ENCODE data around the gene METTL25B. TPM values are rescaled to one million over a fixed set of nuclear protein-coding genes. Genes with fewer than 3 reads are reported as not detected.

Gene METTL25B
- total RNA-seq, 4 donors from 2014 or later, result 9.7 to 44.9 (median 17.6) TPM

GRCh38 chr1:156751451-156751756, 23.1 kb downstream of the METTL25B start, which contains the start of gene HDGF:
TSS of gene HDGF (minus strand) at chr1:156751675. CDS start at chr1:156751429, 246 bp downstream.
- TF ChIP-seq CTCF (IDR thresholded peaks at IDR 0.05) (no peak), POLR2A (IDR thresholded peaks at IDR 0.05) (no peak)
- Histone ChIP-seq H3K27me3 (no peaks in the 10 kb centered on the region), H3K9me3 (no peaks in the 10 kb centered on the region), H3K27ac (peak within 1 kb of the TSS; percentile 93 to 99 (median 98)), H3K4me3 (peak within 1 kb of the TSS; percentile 75 to 97 (median 96)), H3K36me3 (no peaks in the 10 kb centered on the region), H3K4me1 (peaks cover 33 to 61% (median 38%) of the 10 kb centered on the region in 3 donors)
- intact Hi-C loops (cut with DNase I), result no loop called here
- DNase-seq, result no peak
- 0 to 1% methylated on average over 15 to 30 of the region's 48 CpGs for WGBS, 2 donors

DNA sequence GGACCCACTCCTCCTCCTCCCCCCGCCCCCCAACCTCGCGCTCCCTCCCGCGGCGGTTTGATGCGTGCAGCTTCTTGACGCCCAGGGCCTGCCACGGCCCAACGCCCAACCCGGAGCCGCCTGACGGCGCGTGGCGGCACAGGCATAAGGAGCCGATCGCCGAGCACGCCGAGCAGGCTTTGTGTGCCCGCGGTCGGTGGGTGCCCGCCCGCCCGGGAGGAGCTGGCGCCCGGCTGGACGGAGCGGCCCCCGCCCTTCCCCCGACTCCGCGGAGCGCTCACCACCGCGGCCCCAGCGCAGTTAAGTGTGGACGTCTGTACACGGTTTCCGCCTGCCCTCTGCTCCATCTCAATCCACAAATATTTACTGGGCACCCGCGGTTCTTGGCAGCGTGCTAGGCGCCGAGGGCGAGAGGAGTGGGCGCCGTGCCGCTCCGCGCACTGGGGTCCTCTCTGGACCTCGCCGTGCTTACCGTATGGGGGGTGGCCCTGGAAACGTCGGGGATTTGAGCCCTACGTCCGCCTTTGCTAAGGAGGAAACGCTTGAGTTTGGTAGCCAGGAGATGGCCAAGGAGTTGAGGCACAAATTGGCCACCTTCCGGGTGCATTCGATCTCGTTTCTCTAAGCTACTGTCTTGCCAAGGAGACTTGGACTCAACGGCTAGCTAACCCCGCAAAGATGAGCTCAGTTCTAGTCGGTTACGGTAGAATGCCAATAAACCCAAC, 23.6 kb downstream of the METTL25B start:
- H3K36me3 ChIP-seq, result no peaks in the 10 kb centered on the region
- H3K27ac ChIP-seq, result peak overlapping the region; percentile 93 to 99 (median 98)
- peaks cover 29 to 56% (median 32%) of the 10 kb centered on the region in 3 donors for H3K4me1 ChIP-seq
- peak; percentile 81 for DNase-seq
- intact Hi-C loops (cut with DNase I), result no loop called here
- no peaks in the 10 kb centered on the region for H3K9me3 ChIP-seq
- 0% methylated on average over 4 of the region's 68 CpGs; no CpG with 5 or more reads in 1 of the 2 donors for WGBS, 2 donors
- TF ChIP-seq POLR2A (IDR thresholded peaks at IDR 0.05) (peak in 1 of 4 donors; percentile 74), CTCF (IDR thresholded peaks at IDR 0.05) (peak in 4 of 6 experiments; percentile 4 to 12 (median 5))
- no peaks in the 10 kb centered on the region for H3K27me3 ChIP-seq
- H3K4me3 ChIP-seq, result peak overlapping the region; percentile 75 to 97 (median 96)

DNA sequence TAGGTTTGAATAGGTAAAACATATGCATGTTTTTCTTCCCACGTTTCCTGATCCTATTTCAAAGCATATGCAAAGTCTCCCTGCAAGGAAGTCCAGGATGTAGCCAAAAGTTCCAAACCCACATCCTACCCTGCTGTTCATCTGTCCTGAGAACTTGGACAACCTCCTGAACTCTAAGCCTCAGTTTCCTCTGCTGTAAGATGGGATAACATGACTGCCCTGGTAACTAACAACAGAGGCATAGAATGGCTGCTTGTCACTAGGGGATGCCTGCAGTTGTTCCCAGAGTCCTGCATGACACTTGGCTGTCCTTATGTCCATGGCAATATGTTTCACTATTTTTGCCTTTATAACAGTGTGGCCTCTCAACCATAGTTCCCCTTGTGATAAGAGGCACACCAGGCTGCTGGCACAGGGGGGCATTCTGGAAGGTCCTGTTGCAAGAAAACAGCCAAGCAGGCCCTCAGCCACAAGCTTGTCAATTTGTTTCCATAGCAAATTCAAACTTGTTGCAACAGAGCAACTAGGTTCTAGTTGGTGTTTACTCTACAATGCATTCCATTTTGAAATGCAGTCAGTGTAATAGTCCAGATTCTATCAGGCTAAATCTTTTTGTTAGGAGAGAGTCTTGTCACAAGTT, 24.7 kb downstream of the METTL25B start:
- TF ChIP-seq POLR2A (IDR thresholded peaks at IDR 0.05) (no peak), CTCF (IDR thresholded peaks at IDR 0.05) (no peak)
- intact Hi-C loops (cut with DNase I), result no loop called here
- no peak for DNase-seq
- Histone ChIP-seq H3K4me1 (peaks cover 23 to 45% (median 24%) of the 10 kb centered on the region in 3 donors), H3K36me3 (no peaks in the 10 kb centered on the region), H3K27ac (peak overlapping the region; percentile 93 to 99 (median 98)), H3K27me3 (no peaks in the 10 kb centered on the region), H3K9me3 (no peaks in the 10 kb centered on the region), H3K4me3 (peak overlapping the region; percentile 75 to 97 (median 96))
- WGBS, 2 donors, result 5 to 21% methylated on average over 1 of the region's 1 CpG

- TF ChIP-seq CTCF (IDR thresholded peaks at IDR 0.05) (no peak), POLR2A (IDR thresholded peaks at IDR 0.05) (no peak)
- no peak overlapping the region for H3K4me3 ChIP-seq
- peaks cover 11 to 33% (median 14%) of the 10 kb centered on the region in 3 donors for H3K4me1 ChIP-seq
- H3K9me3 ChIP-seq, result no peaks in the 10 kb centered on the region
- 82 to 92% methylated on average over 8 of the region's 8 CpGs for WGBS, 2 donors
- intact Hi-C loops (cut with DNase I), result no loop called here
- no peak overlapping the region for H3K27ac ChIP-seq
- no peaks in the 10 kb centered on the region for H3K27me3 ChIP-seq
- no peaks in the 10 kb centered on the region for H3K36me3 ChIP-seq
- no peak for DNase-seq
Measured at GRCh38 chr1:156754219-156754618, 25.9 kb downstream of the METTL25B start.

DNA sequence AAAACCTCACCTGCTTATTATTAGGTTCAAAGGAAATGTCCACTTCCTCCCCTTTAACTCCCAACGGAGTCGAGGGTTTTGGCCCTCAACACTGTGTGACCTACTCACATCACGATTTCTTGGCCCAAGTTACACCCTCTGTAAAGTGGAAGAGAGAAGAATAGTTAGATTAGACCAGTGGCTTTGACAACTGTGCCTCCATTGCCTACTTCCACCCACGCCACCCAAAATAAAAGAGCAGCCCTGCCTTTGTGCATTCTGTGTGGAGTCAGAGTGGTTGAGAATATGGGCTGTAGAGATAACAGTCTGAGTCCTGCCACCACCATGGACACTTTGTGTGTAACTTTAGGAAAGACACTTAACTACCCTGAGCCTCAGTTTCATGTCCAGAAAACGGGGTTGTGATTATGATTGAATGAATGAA, 27.3 kb downstream of the METTL25B start:
- intact Hi-C loops (cut with DNase I), result no loop called here
- no peak for TF ChIP-seq CTCF (IDR thresholded peaks at IDR 0.05)
- TF ChIP-seq POLR2A (IDR thresholded peaks at IDR 0.05), result no peak
- WGBS, 2 donors, result 57 to 73% methylated on average over 3 to 5 of the region's 5 CpGs
- H3K27me3 ChIP-seq, result no peaks in the 10 kb centered on the region
- H3K27ac ChIP-seq, result no peak overlapping the region
- no peak for DNase-seq
- H3K4me3 ChIP-seq, result no peak overlapping the region
- H3K9me3 ChIP-seq, result no peaks in the 10 kb centered on the region
- no peaks in the 10 kb centered on the region for H3K36me3 ChIP-seq
- H3K4me1 ChIP-seq, result peaks cover 0 to 20% (median 9%) of the 10 kb centered on the region in 3 donors
